IMR-90 (cell line): ENCODE results near the gene PCED1A.

ENCODE experiments used
- BHLHE40 ChIP-seq: fragments of 150-350 bp; IDR thresholded peaks from 2 replicates; pipeline ENCODE4 v1.6.1; 2016; ENCODE audit warnings: mild to moderate bottlenecking, low read depth, low read length
- CHD1 ChIP-seq: IDR thresholded peaks from 2 replicates; pipeline ENCODE4 v1.6.1; 2012; ENCODE audit warnings: low read depth, low read length, improper control_type of control experiment
- CTCF ChIP-seq: conservative IDR thresholded peaks from 2 replicates; pipeline ENCODE4 v1.5.1; 2012; ENCODE audit warnings: mild to moderate bottlenecking, low read depth, low read length, improper control_type of control experiment
- MAZ ChIP-seq: IDR thresholded peaks from 2 replicates; pipeline ENCODE4 v1.6.1; 2012; ENCODE audit warnings: low read depth, mild to moderate bottlenecking, low read length, improper control_type of control experiment, moderate library complexity, borderline replicate concordance
- RAD21 ChIP-seq: IDR thresholded peaks from 2 replicates; pipeline ENCODE4 v1.6.1; 2012; ENCODE audit warnings: low read length, improper control_type of control experiment
- RFX5 ChIP-seq: IDR thresholded peaks from 2 replicates; pipeline ENCODE4 v1.8.0; 2012; ENCODE audit warnings: low read depth, mild to moderate bottlenecking, low read length, moderate library complexity
- SMC3 ChIP-seq: fragments of 150-350 bp; IDR thresholded peaks from 2 replicates; pipeline ENCODE4 v1.6.1; 2016; ENCODE audit warnings: low read depth, mild to moderate bottlenecking, antibody characterized with exemption, low read length, moderate library complexity
- USF2 ChIP-seq: fragments of 150-350 bp; IDR thresholded peaks from 2 replicates; pipeline ENCODE4 v1.6.1; 2017; ENCODE audit warnings: mild to moderate bottlenecking, antibody characterized with exemption, low read length, low read depth

- TF ChIP-seq USF2 (no peak), RAD21 (no peak), MAZ (no peak), CTCF (no peak), CHD1 (no peak), BHLHE40 (no peak), SMC3 (no peak), RFX5 (no peak)
Measured at GRCh38 chr20:2795451-2795850, 45.0 kb downstream of the PCED1A start.
